ENCODE data around the gene NAB2. TPM values are rescaled to one million over a fixed set of nuclear protein-coding genes. Genes with fewer than 3 reads are reported as not detected.

NAB2 gene
- total RNA-seq, 4 donors from 2014 or later, result 7.4 to 17.0 (median 10.3) TPM

DNA sequence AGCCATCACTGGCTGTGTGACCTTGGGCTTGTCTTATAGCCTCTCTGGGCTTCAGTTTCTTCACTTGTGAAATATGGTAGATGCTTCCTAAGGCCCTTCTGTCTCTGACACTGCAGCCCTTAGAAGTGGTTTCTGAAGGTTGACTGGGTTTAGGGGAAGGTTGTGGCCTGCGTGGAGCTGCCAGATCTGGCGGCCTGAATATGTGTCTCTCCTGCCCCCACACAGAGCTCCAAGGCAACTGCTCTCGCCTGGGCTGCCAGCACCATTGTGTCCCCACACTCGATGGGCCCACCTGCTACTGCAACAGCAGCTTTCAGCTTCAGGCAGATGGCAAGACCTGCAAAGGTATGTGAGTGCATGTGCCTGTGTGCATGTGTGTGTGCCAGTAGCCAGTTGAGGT, 54.5 kb downstream of the NAB2 start:
- Histone ChIP-seq H3K4me1 (peaks cover 0 to 53% (median 13%) of the 10 kb centered on the region in 4 donors), H3K27ac (no peak overlapping the region), H3K4me3 (no peak overlapping the region), H3K9me3 (no peaks in the 10 kb centered on the region), H3K36me3 (peaks cover 0 to 76% (median 0%) of the 10 kb centered on the region in 3 donors), H3K27me3 (no peaks in the 10 kb centered on the region)
- no peak for DNase-seq
- TF ChIP-seq, protein P1, sequence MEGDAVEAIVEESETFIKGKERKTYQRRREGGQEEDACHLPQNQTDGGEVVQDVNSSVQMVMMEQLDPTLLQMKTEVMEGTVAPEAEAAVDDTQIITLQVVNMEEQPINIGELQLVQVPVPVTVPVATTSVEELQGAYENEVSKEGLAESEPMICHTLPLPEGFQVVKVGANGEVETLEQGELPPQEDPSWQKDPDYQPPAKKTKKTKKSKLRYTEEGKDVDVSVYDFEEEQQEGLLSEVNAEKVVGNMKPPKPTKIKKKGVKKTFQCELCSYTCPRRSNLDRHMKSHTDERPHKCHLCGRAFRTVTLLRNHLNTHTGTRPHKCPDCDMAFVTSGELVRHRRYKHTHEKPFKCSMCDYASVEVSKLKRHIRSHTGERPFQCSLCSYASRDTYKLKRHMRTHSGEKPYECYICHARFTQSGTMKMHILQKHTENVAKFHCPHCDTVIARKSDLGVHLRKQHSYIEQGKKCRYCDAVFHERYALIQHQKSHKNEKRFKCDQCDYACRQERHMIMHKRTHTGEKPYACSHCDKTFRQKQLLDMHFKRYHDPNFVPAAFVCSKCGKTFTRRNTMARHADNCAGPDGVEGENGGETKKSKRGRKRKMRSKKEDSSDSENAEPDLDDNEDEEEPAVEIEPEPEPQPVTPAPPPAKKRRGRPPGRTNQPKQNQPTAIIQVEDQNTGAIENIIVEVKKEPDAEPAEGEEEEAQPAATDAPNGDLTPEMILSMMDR (IDR thresholded peaks at IDR 0.05), result no peak
- TF ChIP-seq POLR2A (IDR thresholded peaks at IDR 0.05), result no peak

Other genes with a start within 250 kb of the NAB2 start
- not detected for gene SDR9C7, start 154.7 kb upstream of the NAB2 start, total RNA-seq
- gene RDH16, start 131.5 kb upstream of the NAB2 start, total RNA-seq, result 1 to 10 TPM in 2 of 4 donors, not detected in 2; 1.1 to 1.2 TPM
- 1 to 10 TPM; 3.2 to 9.1 (median 5.5) TPM for gene ZBTB39, start 82.6 kb upstream of the NAB2 start, total RNA-seq
- gene TAC3, start 72.6 kb upstream of the NAB2 start, total RNA-seq, result 10 to 100 TPM in 1 of 4 donors, 1 to 10 TPM in 2, not detected in 1; 9.6 to 13.8 (median 9.9) TPM
- gene MYO1A, start 39.0 kb upstream of the NAB2 start, total RNA-seq, result 1,000 to 10,000 TPM in 1 of 4 donors, 100 to 1,000 TPM in 2, 10 to 100 TPM in 1; 94.1 to 1,001 (median 802) TPM
- 10 to 100 TPM in 1 of 4 donors, 1 to 10 TPM in 3; 4.6 to 11.6 (median 5.7) TPM for gene NEMP1, start 10.3 kb upstream of the NAB2 start, total RNA-seq
- gene STAT6, start 22.2 kb downstream of the NAB2 start, total RNA-seq, result 100 to 1,000 TPM; 278 to 416 (median 382) TPM
- 100 to 1,000 TPM; 128 to 312 (median 207) TPM for gene LRP1, start 39.4 kb downstream of the NAB2 start, total RNA-seq
- not detected for gene LRP1-AS, start 58.5 kb downstream of the NAB2 start, total RNA-seq
- not detected for gene NXPH4, start 127.7 kb downstream of the NAB2 start, total RNA-seq
- 10 to 100 TPM; 34.4 to 72.6 (median 36.3) TPM for gene SHMT2, start 140.6 kb downstream of the NAB2 start, total RNA-seq
- gene STAC3, start 162.1 kb downstream of the NAB2 start, total RNA-seq, result 1 to 10 TPM; 1.9 to 6.6 (median 2.4) TPM